ENCODE results near the gene RSBN1L.

DNA sequence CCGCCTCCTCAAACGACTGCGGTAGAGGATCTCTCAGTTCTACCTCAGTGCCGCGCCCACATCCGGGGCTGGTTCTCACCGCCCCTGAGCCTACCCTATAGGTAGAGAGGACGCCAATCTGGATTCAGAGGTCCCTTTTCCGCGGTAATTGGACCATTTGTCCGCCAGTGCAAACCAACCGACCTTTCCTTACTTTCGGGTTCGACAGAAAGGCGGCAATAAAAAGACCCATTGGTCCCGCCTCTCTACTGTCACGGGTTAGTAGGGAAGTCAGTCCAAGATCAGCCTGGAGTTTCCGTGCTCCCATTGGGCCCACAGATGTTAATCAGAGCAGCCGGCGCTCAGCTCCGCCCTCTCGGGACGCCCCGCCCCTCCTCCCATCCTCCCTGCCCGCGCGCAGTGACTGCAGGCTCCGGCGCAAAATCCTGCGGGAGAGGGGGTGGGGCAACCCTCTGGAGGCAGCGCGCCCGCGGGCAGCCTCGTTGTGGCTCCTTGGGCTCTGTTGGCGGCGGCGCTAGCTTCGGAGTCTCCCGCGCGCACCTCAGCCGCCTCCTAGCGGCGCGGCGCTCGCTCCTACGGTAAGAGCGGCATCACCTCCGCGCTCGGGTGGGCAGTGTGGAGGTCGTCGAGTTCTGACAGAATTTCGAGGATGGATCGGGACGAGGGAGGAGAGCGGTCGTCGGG, 102.3 kb downstream of the RSBN1L start, which contains the start of the genes PHTF2 and TMEM60:
- peak; percentile 64 for TF ChIP-seq EP300 (conservative IDR thresholded peaks at IDR 0.05; ENCODE audit: poor library complexity, severe bottlenecking)
- TF ChIP-seq, protein P1, sequence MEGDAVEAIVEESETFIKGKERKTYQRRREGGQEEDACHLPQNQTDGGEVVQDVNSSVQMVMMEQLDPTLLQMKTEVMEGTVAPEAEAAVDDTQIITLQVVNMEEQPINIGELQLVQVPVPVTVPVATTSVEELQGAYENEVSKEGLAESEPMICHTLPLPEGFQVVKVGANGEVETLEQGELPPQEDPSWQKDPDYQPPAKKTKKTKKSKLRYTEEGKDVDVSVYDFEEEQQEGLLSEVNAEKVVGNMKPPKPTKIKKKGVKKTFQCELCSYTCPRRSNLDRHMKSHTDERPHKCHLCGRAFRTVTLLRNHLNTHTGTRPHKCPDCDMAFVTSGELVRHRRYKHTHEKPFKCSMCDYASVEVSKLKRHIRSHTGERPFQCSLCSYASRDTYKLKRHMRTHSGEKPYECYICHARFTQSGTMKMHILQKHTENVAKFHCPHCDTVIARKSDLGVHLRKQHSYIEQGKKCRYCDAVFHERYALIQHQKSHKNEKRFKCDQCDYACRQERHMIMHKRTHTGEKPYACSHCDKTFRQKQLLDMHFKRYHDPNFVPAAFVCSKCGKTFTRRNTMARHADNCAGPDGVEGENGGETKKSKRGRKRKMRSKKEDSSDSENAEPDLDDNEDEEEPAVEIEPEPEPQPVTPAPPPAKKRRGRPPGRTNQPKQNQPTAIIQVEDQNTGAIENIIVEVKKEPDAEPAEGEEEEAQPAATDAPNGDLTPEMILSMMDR (IDR thresholded peaks at IDR 0.05; ENCODE audit: poor library complexity, severe bottlenecking) = peak; percentile 83
- TF ChIP-seq RAD21 (conservative IDR thresholded peaks at IDR 0.05) = peak; percentile 71
- TF ChIP-seq EZH2 (IDR thresholded peaks at IDR 0.05; ENCODE audit: borderline replicate concordance, insufficient read depth, low read length, poor library complexity, severe bottlenecking) = no peak
- peak; percentile 88 for TF ChIP-seq POLR2AphosphoS5 (IDR thresholded peaks at IDR 0.05)
